Left lung (tissue), 10 donors: ENCODE measurements around the gene CTDSPL. TPM values are rescaled to one million over a fixed set of nuclear protein-coding genes. Genes with fewer than 3 reads are reported as not detected.

Experiments
- ATAC-seq: fragments of 200-7000 bp; cut with Tn5 transposase; one replicate; pipeline ENCODE4 v1.9.1; 2020; ENCODE audit warnings: moderate library complexity
- DNase-seq, 4 donors: peaks; one replicate each; pipeline ENCODE4 v3.0.0-alpha.2; 2013 to 2020
- H3K27ac ChIP-seq, 2 donors: fragments of 200-600 bp; sonication (generic) in 1 of 2; one replicate each; pipeline versions ENCODE4 v1.5.0 to v1.8.0; 2020 to 2021
- H3K27me3 ChIP-seq, 2 donors: fragments of 200-600 bp; sonication (generic) in 1 of 2; one replicate each; pipeline versions ENCODE4 v1.5.0 to v1.8.0; 2020 to 2021
- H3K36me3 ChIP-seq, 2 donors: fragments of 200-600 bp; sonication (generic) in 1 of 2; one replicate each; pipeline versions ENCODE4 v1.5.0 to v1.8.0; 2020 to 2021
- H3K4me1 ChIP-seq, 2 donors: fragments of 200-600 bp; one replicate each; pipeline ENCODE4 v1.8.0; 2021
- H3K4me3 ChIP-seq, 2 donors: fragments of 200-600 bp; sonication (generic) in 1 of 2; one replicate each; pipeline versions ENCODE4 v1.5.0 to v1.8.0; 2020 to 2021; ENCODE audit warnings: mild to moderate bottlenecking in 1 of 2
- H3K9me3 ChIP-seq, 2 donors: fragments of 200-600 bp; sonication (generic) in 1 of 2; one replicate each; pipeline versions ENCODE4 v1.5.0 to v1.8.0; 2020 to 2021
- CTCF ChIP-seq, 2 donors: fragments of 200-600 bp; sonication (generic) in 1 of 2; IDR thresholded peaks; one replicate each; pipeline versions ENCODE4 v1.5.0 to v1.8.0; 2021; ENCODE audit warnings: antibody characterized with exemption in 2 of 2
- intact Hi-C, 2 donors: fragments of 100-400 bp; cut with DNase I; formaldehyde crosslinking; loops; one replicate each; pipeline versions ENCODE4 v1.11.2 to v1.14.2; 2022
- polyA plus RNA-seq, 6 donors: library from polyadenylated mRNA; unstranded; fragments of 120-200 nt; gene quantifications; one replicate each; pipeline ENCODE4 v1.2.1, GENCODE V29; 2013; ENCODE audit not compliant: insufficient read length in 6 of 6
- total RNA-seq, 2 donors: library from RNA; stranded (reverse); fragmentation: NEBNext Ultra II Directional; extraction: Animal tissue kit (Norgen Biotek cat#: 25700); gene quantifications; one replicate each; pipeline ENCODE4 v1.2.1, GENCODE V29; 2021
- donor health status: DM: no; HTN: yes; CAD: no.
- donor health status: DM: no; HTN: no; CAD: no.

The CTDSPL gene
- total and polyA plus RNA-seq, 8 donors, result 46.9 to 122 (median 115) TPM

- H3K27ac ChIP-seq, result no peak overlapping the region
- DNase-seq (no peak), ATAC-seq (no peak)
- H3K9me3 ChIP-seq, result peaks cover 0 to 6% of the 10 kb centered on the region in 2 donors
- H3K4me3 ChIP-seq, result no peak overlapping the region
- no peak for TF ChIP-seq CTCF (IDR thresholded peaks at IDR 0.05)
- H3K27me3 ChIP-seq, result no peaks in the 10 kb centered on the region
- intact Hi-C loops, result no loop called here
- H3K36me3 ChIP-seq, result peaks cover 0 to 48% of the 10 kb centered on the region in 2 donors
- H3K4me1 ChIP-seq, result peaks cover 4 to 22% of the 10 kb centered on the region in 2 donors
Measured at GRCh38 chr3:38020342-38020726, 158.7 kb downstream of the CTDSPL start.

- Histone ChIP-seq H3K27ac (no peak overlapping the region), H3K4me1 (peaks cover 11 to 30% of the 10 kb centered on the region in 2 donors), H3K27me3 (no peaks in the 10 kb centered on the region), H3K36me3 (peaks cover 0 to 40% of the 10 kb centered on the region in 2 donors), H3K9me3 (peaks cover 0 to 4% of the 10 kb centered on the region in 2 donors), H3K4me3 (no peak overlapping the region)
- intact Hi-C loops, result no loop called here
- peak in 1 of 4 donors; percentile 31 for DNase-seq
- ATAC-seq, result no peak
- TF ChIP-seq CTCF (IDR thresholded peaks at IDR 0.05), result no peak
Measured at GRCh38 chr3:38021196-38021595, 159.5 kb downstream of the CTDSPL start.

GRCh38 chr3:38022301-38022700 is 160.6 kb downstream of the CTDSPL start:
- DNase-seq (no peak), ATAC-seq (no peak)
- no peak for TF ChIP-seq CTCF (IDR thresholded peaks at IDR 0.05)
- Histone ChIP-seq H3K4me3 (no peak overlapping the region), H3K4me1 (peaks cover 11 to 34% of the 10 kb centered on the region in 2 donors), H3K27me3 (no peaks in the 10 kb centered on the region), H3K36me3 (peaks cover 0 to 29% of the 10 kb centered on the region in 2 donors), H3K27ac (peak overlapping the region in 1 of 2 donors; percentile 92), H3K9me3 (no peaks in the 10 kb centered on the region)
- intact Hi-C loops, result no loop called here

- Histone ChIP-seq H3K27ac (peak overlapping the region; percentile 7 to 92), H3K36me3 (peaks cover 0 to 21% of the 10 kb centered on the region in 2 donors), H3K4me3 (peak overlapping the region in 1 of 2 donors; percentile 63), H3K9me3 (no peaks in the 10 kb centered on the region), H3K27me3 (peaks cover 0 to 3% of the 10 kb centered on the region in 2 donors), H3K4me1 (peaks cover 11 to 34% of the 10 kb centered on the region in 2 donors)
- no peak for TF ChIP-seq CTCF (IDR thresholded peaks at IDR 0.05)
- ATAC-seq (no peak), DNase-seq (no peak)
- intact Hi-C loops, result no loop called here
Measured at GRCh38 chr3:38022896-38023709, 161.4 kb downstream of the CTDSPL start.

DNA sequence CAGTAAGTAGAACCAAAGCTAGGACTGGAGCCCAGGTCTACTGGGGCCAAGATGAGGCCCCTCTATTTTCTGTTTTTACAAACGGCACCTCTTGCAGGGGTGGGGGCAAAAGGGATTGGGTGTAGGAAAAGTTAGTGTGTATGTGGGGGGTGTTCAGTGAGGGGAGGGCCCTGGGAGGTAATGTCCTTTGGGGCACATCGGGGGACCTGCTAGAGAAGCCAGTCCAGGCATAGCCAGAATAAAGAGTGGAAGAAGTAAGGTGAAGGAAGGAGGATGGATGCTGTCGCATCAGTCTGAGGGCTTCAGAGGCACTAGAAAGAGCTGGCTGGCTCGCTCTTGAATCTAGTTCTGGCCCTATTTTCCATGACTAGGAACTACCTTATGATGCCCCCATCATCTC is 165.2 kb downstream of the CTDSPL start:
- intact Hi-C loops, result no loop called here
- TF ChIP-seq CTCF (IDR thresholded peaks at IDR 0.05), result no peak
- Histone ChIP-seq H3K4me3 (no peak overlapping the region), H3K27ac (no peak overlapping the region), H3K27me3 (peaks cover 0 to 35% of the 10 kb centered on the region in 2 donors), H3K36me3 (no peaks in the 10 kb centered on the region), H3K4me1 (peaks cover 26 to 72% of the 10 kb centered on the region in 2 donors), H3K9me3 (no peaks in the 10 kb centered on the region)
- ATAC-seq, result no peak
- no peak for DNase-seq
